GM19455 (cell line): ENCODE measurements around the gene ASXL1.

ENCODE experiments used
- ATAC-seq: cut with Tn5 transposase; IDR thresholded peaks from one replicate; pipeline ENCODE4 v1.9.1; 2021; ENCODE audit not compliant: unreplicated experiment

The ASXL1 gene

GRCh38 chr20:32451682-32452461 is 93.7 kb downstream of the ASXL1 start:
- no peak for ATAC-seq

- no peak for ATAC-seq
These were observed 94.8 kb downstream of the ASXL1 start for GRCh38 chr20:32452776-32453466.

- ATAC-seq, result no peak
These were observed 95.5 kb downstream of the ASXL1 start for GRCh38 chr20:32453467-32454163.

- ATAC-seq, result no peak
These were observed 96.3 kb downstream of the ASXL1 start for GRCh38 chr20:32454164-32455145.

GRCh38 chr20:32455171-32455900 is 97.2 kb downstream of the ASXL1 start:
- ATAC-seq, result no peak

- no peak for ATAC-seq
These were observed 98.0 kb downstream of the ASXL1 start for GRCh38 chr20:32455901-32456701.

- no peak for ATAC-seq
These were observed 98.8 kb downstream of the ASXL1 start for GRCh38 chr20:32456869-32457478.

- ATAC-seq, result no peak
These were observed 99.4 kb downstream of the ASXL1 start for GRCh38 chr20:32457479-32457986.

- ATAC-seq, result no peak
These were observed 100.1 kb downstream of the ASXL1 start for GRCh38 chr20:32458061-32458836.

- no peak for ATAC-seq
These were observed 100.7 kb downstream of the ASXL1 start for GRCh38 chr20:32458837-32459220.

GRCh38 chr20:32460231-32460630 is 102.1 kb downstream of the ASXL1 start:
- ATAC-seq, result no peak

- ATAC-seq, result no peak
These were observed 102.7 kb downstream of the ASXL1 start for GRCh38 chr20:32460683-32461320.

- ATAC-seq, result no peak
These were observed 103.9 kb downstream of the ASXL1 start for GRCh38 chr20:32461836-32462600.

GRCh38 chr20:32462900-32463641 is 104.9 kb downstream of the ASXL1 start:
- ATAC-seq, result no peak

- no peak for ATAC-seq
These were observed 105.7 kb downstream of the ASXL1 start for GRCh38 chr20:32463642-32464400.
